Right kidney (tissue), 1 donor: Measurements from ENCODE around the gene PCCA.
"Not testable (repeated sequence)": the region's sequence is repeated elsewhere in the genome, so short reads cannot be mapped to it uniquely, and the experiment has no call there.

ENCODE experiments used
- DNase-seq: peaks from one replicate; pipeline ENCODE4 v3.0.0-alpha.2; 2016

Gene PCCA

DNA sequence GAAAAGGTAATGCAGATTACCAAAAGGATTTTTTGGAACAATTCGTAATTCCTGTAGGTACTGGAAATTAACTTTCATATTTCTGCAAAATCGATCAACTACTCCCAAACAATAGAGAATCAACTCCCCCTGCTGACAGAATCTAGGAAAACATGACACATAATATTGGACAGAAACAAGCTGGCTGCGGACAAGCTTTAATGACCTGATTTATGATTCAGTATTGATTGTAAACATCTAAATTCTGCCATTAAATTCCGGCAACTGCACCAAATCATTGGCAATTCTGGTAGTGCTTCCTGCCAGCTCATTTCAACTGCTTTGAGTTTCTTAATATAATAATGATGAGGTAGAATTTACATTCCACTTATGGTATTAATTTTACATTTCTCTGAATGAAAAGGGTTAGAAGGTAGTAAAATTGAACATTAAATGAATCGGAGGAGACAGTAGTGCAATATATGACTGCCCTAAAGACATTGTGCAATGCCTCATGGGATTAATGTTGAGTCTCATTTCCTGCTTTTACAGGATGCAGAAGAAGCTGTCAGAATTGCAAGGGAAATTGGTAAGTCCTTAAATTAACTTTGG is 146.5 kb downstream of the PCCA start:
- no peak for DNase-seq

DNA sequence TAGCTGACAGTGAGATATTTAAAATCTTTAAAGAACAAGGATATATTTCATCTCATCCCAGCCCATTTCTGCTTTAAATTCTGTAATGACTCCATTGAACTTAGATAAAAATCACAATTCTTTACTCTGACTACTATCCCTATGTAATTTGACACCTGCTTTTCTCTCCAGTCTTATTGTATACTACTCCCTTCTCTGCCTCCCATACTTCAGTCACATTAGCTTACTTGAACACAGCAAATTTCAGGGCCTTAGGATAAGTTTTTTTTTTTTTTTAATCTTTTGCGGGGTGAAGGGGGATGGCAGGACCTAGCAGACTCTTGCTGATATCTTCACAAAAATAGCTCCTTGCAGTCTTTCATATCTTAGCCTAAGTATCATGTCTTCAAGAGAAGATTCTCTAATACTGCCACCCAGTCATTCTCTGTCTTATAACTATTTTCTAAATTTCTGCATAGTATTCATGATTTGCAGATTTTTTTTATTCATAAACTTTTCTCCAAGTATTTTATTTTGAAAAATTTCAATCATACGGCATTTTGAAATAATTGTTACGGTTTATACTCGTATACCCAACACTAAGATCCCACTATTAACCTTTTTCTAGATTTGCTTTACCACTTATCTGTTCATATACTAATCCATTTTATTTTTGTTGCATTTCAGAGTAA is 151.4 kb downstream of the PCCA start:
- no peak for DNase-seq

DNA sequence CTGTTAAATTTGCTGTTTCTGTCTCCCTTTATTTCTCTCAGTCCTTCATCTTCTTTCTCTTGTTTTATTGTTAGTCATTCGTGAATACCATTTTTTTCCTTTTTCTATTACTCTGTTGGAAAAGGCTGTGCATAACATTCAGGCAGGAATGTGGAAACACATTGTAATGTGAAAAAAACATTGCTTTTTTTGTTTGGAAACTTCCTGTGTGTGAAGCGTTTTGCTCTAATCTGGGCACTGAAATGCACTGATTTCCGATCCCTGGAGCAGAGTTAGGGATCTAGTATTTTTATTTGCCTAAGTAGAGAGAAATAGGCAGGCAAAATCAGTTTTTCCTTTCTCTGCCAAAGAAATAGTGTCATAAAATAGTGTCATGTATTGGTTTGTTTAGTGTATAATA is 155.5 kb downstream of the PCCA start:
- no peak for DNase-seq

DNA sequence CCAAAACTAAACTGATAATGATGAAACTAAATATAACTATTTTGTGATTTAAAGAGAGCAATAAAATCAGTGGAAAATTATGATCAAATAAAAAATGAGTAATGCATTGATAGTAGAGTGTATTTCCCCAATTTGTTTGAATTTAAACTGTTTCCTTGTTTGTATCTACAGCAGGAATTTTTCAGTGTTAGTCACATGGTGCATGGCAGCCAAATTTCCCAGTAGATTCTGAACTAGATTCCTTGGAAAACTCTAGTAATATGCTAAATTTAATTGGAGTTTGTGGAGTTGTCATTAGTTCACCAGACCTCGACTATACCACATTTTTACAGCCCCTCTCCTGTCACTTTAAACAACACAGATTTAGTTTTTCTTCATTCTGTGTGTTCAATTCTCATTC is 156.2 kb downstream of the PCCA start:
- no peak for DNase-seq

DNA sequence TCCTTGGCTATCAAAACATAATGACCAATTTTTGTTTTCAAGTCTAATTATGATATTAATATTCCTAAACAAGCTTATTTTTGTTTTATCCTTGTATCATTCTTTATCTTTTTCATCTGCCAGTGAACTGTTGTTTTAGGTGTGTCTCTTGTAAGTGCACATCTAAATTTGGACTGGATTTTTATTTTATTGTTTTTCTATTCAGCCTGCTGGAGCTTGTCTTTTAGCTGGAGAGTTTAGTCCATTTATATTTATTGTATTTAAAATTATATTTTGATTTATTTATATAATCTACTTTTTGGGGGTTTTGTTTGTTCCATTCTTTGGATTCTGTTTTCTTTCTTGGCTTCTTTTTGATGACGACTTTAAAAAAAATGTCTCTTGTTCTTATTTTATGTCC is 159.0 kb downstream of the PCCA start:
- DNase-seq, result no peak

DNA sequence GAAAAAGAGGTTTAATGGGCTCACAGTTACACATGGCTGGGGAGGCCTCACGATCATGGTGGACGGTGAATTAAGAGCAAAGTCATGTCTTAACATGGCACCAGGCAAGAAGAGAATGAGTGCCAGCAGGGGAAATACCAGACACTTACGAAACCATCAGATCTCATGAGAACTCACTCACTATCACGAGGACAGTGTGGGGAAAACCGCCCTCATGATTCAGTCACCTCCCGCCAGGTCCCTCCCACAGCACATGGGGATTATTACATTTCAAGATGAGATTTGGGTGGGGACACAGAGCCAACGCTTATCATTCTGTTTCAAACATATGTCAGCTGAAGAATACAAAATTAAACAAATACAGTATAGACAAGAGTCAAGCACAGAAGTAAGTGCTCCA is 165.1 kb downstream of the PCCA start:
- no peak for DNase-seq

DNA sequence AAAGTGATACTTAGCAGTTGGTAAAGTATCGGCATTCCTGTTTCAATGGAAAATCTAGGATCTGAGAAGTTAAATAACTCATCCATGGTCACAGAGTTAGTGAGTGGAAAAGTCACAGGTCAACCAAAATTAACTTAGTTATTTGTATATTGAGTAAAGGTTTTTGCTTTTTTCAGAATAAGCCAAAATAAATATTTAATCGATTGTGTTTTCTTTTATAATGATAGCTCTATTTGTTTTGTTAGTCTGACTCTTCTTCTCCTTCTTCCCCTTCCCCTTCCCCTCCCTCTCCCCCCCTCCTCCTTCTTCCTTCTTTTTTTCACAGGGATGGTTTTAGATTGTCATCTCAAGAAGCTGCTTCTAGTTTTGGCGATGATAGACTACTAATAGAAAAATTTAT is 173.5 kb downstream of the PCCA start:
- DNase-seq, result no peak

DNA sequence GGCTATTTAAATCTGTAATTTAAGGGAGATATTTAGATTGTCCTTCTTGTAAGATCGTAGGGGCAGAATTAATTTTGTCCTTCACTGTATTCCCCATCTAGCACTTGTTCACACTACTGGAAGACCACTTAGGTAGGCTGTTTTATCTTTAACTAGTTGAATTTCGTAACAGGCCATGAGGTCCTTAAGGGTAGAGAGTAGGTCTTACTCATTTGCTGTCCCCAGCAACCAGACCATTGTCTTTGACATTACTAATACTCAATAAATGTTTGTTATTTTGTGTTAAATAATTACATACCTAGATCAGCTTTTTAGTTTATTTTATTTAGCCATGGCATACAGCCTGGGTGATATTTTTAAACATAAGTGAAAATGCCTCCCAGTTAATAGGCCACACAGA is 177.1 kb downstream of the PCCA start:
- no peak for DNase-seq

DNA sequence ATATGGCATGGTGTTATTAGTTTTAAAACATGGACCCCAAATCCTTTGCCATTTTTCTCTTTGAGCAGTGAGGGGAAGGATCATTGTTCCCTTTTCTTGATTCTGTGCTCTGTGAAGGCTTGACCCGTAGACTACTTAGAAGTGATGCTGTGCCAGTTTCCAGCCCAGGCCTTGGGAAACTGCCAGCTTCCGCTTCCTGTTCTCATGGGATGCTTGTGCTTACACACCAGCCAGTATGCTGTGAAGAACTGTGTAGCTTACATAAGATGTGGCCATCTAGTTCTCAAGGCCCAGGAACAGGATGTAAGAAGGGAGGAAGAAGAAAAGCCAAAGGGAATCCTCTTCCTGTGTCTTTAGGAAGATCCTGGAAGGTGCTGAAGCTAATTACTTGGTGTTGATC is 180.9 kb downstream of the PCCA start:
- DNase-seq, result no peak

DNA sequence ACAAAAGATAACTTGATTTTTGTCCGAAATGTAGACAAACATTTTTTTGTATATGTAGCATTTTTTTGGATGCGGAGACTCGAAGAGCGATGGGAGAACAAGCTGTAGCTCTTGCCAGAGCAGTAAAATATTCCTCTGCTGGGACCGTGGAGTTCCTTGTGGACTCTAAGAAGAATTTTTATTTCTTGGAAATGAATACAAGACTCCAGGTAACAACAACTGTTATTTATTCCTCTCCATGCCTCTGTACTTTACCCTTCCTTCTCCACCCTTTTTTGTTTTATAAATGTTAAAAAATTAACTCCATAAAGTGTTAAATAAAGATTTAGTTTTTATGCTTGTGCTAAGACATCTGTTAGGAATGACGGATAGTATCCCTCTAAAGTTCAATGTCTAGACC is 184.2 kb downstream of the PCCA start:
- no peak for DNase-seq

DNA sequence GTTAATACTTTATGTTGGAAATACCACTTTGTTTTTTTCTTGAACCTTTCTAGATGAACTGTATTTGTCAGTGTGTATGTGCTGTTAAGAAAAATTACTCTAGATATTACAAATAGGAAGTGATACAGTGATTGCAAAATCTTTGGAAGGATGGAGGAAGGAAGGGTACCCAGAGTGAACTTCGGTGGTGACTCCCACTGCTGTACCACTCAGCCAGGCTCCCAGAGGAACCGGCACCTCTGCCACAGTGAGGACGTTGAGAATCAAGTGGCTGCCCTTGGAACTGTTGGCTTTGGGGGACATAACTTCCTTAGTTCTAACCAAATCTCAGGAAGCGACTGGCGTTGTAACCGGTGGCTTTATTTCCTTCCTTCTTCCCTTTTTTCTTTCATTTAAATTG is 184.7 kb downstream of the PCCA start:
- DNase-seq, result no peak

DNA sequence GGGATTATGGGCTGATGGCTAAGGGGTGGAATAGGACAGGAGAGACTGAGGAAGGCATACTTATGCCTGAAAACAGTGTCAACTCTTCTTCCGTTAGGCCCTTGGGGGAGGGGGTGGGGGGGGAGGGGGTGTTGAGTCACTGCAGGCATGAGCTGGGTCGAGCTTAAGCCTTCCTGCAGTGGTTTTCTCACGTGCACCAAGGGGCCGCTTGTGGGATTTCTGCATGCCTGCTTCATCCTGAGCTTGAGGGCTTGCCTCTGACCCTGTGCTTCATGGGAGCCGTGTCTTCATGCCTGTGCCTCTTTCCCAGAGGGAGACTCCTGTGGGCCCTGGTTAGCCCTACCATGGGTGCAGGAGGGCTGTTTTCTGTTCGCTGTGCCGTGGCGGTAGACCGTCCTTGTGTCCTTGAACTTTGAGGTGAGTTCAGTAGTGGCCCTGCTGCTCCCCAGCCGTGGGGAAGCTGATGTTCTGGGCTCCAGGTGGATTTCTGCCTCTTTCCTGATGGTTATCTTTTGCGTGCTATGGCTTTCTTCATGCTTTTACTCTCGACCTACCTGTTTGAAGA is 186.1 kb downstream of the PCCA start:
- no peak for DNase-seq

DNA sequence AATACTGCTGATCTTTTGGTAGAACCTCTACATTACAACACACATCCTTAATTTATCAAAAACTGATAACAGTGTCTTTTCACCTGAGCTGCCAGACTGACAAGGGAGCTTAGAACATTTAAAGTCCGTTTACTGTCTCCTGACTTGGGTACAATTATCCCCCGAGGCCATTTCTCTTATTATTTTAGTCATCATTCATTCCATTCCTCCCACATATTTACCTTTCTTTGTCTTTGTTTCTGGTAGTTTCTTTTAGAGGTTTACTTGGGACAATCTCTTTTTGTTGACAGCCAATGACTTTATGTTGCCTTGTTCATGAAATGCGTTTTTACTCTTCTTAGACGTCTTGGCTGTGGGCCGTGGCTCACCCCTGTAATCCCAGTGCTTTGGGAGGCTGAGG is 186.9 kb downstream of the PCCA start:
- no peak for DNase-seq

DNA sequence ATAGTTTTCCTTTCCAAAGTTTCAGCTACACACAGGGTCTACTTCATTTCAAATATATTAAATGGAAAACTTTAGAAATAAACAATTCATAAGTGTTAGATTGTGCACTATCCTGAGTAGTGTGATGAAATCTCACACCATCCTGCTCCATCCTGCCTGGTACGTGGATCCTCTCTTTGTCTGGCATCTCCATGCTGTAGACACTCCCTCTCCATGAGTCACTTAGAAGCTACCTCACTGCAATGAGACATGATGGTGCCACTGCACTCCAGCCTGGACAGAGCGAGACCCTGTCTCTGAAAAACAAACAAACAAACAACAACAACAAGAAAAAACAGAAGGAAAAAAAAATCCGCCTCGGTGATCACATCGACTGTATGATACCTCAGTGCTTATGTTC is 191.8 kb downstream of the PCCA start:
- DNase-seq, result no peak

DNA sequence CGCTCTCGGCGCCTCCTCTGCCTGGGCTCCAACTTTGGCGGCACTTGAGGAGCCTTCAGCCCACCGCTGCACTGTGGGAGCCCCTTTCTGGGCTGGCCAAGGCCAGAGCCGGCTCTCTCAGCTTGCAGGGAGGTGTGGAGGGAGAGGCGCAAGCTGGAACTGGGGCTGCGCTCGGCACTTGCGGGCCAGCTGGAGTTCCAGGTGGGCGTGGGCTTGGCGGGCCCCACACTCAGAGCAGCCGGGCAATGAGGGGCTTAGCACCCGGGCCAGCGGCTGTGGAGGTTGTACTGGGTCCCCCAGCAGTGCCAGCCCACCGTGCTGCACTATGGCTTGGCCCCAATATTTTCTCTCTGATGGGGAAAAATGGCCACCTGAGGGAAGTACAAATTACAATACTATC is 193.4 kb downstream of the PCCA start:
- DNase-seq, result not testable (repeated sequence)

DNA sequence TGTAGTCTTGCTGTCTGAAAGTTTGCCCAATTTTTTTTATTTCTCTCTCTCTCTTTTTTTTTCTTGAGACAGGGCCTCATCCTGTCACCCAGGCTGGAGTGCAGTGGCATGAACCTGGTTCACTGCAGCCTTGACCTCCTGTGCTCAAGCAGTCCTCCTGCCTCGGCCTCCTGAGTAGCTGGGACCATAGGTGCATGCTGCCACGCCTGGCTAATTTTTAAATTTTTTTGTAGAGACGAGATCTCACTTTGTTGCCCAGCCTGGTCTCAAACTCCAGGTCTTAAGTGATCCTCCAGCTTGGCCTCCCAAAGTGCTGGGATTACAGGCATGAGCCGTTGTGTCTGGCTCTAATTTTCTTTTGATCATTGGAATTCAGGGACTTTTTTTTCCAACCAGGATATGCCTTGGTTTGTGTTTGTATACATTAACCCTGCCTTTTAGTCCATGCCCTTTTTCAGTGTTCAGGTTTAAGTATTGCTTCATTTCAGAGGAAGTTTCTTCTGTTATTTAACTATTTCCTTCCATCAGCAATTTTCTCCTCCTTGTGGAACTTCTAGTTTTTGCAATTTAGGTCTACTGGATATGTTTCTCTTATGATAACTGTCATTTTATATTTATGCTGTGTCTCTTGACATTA is 201.4 kb downstream of the PCCA start:
- no peak for DNase-seq

DNA sequence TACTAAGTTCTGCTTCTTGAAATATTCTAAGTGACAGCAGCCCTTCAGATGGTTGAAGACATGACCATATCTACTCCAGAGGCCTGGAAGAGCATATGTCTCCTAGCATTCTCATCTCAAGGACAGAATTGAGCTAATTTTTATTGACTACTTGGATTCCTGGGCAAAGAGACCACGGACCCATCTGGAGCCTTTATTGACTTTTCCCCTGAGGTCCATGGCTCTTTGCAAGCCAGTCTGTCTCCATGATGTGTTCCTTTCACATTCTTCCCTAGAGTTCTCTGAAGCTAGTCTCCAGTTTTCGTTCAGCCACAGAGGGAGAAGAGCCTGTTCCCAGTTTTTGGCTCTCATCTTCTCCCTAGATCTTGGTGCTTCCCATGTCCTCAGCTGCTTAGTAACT is 202.7 kb downstream of the PCCA start:
- DNase-seq, result no peak

DNA sequence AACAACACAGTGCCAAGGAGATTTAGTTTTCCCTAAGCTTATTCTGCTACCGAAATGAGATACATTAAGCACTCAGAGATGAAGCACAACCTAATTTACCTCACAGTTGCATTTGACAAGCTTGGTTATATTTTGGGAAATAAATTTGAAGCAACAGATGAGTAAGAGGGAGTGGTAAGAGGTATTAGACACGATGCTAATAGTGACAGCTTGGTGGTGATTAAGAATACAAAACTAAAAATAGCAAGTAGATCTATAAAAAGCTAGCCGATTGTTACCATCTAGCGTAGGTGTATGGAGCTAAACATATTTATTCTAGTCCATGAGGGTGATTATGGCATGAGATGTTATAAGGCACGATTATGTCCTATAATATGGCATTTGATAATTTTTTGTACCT is 208.5 kb downstream of the PCCA start:
- DNase-seq, result no peak

DNA sequence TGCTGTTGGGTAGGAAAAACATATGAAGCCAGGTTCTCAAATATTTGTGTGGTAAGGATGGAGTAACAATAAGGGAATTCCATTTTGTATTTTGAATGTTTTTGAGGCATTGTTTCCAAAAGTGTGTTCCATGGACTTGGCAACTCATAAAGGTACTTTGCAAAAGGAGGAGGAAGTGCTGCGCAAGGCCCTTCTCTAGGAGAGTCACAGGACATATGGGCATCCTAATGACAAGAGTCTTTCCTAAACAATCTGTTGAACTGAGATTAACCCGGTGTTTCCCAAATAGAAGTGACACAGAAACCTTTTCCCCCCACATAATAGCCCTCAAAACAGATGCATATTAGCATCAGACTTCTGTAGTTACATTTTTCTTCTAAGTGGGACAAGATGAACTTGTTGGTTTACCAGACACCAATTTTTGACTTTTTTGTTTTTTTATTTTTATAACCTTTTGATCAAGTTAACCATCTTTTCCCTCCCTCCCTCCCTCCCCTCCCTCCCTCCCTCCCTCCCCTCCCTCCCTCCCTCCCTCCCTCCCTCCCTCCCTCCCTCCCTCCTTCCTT is 209.3 kb downstream of the PCCA start:
- DNase-seq, result no peak

DNA sequence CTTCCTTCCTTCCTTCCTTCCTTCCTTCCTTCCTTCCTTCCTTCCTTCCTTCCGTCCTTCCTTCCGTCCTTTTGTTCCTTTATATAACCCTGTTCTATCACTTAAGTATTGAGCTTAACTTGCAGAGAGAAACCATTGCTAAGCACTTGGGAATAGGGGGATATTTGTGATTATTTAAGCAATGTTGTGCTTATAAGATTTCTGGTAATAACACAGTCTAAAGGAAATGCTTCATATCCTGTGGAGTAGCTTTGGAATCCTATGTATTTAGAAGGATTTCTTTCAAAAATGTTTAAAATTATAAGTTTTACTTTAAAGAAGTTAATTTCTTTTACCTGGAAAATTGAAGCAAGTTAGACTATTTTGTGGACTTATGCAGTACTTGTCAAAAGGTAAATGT is 209.8 kb downstream of the PCCA start:
- no peak for DNase-seq

DNA sequence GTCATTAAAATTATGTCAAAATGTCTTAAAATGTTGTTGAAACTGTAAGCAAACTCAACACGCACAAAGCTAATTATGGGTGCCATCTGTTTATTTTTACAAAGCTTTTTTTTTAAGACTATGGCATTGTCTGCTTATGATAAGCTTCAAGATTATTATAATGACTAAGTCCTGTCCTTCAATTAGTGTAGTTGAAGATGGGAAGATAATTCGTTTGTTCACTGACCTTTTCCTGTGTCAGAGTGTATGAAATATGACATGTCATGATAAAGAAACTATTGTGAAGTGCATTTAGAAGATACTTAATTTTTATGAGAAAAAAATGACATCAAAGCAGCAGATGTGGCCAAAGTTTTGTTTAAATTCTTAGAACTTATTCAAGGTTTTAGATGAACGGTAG is 211.3 kb downstream of the PCCA start:
- DNase-seq, result no peak

DNA sequence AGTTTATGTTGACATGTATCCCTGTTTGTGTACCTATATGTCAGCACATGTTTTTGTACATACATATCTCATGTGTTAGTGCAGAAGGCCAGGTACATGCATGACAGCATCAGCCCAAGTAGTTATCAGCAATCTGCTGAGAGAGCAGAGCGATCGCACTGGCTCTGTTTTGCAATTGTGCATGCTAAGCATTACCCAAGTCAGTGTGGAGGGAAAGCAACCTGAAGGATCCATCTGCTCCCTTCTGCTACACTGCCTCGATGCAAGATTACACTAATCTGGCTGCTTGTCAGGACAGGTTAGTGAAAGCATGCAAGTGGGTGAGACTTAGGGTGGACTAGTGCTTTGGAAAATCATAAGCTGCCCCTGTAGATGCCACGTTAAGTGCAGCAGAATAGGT is 211.8 kb downstream of the PCCA start:
- DNase-seq, result no peak

DNA sequence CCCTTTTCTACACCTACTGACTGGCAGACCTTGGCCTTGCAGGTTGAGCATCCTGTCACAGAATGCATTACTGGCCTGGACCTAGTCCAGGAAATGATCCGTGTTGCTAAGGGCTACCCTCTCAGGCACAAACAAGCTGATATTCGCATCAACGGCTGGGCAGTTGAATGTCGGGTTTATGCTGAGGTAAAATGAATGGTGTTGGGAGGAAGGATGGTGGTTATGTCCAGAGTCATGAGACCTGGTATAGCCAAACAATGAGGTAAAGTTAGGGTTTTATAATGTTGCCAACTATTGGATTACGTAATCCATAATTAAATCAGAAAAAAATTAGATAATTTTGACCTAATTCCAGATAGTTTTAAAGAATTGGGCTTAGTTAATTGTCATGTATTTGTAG is 212.5 kb downstream of the PCCA start:
- DNase-seq, result no peak

DNA sequence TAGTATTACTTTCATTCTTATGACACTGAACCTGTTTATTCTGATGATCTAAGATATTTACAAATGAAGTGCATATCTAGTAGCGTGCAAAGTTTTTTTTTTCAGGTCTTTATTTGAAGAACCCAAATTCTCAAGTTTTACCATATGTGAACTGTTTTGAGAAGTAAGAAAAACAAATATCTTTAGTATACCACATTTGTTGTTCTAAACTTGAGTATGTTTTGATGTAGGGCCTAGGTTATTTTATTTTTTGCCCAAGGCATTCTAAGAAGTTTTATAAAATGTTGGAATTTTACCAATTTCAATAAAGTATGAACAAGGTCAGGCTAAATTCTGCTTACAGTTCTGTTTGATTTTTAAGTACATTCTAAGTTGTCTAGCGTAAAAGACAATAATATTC is 213.5 kb downstream of the PCCA start:
- DNase-seq, result no peak
